HG02798 (cell line): ENCODE measurements around the gene SHMT2.
A peak's percentile ranks its signal among the peaks of the same experiment; 100 is the strongest.

Experiments used
- ATAC-seq: cut with Tn5 transposase; IDR thresholded peaks from one replicate; pipeline ENCODE4 v1.9.1; 2021; ENCODE audit warnings: mild to moderate bottlenecking; ENCODE audit not compliant: unreplicated experiment, poor library complexity

SHMT2 gene

DNA sequence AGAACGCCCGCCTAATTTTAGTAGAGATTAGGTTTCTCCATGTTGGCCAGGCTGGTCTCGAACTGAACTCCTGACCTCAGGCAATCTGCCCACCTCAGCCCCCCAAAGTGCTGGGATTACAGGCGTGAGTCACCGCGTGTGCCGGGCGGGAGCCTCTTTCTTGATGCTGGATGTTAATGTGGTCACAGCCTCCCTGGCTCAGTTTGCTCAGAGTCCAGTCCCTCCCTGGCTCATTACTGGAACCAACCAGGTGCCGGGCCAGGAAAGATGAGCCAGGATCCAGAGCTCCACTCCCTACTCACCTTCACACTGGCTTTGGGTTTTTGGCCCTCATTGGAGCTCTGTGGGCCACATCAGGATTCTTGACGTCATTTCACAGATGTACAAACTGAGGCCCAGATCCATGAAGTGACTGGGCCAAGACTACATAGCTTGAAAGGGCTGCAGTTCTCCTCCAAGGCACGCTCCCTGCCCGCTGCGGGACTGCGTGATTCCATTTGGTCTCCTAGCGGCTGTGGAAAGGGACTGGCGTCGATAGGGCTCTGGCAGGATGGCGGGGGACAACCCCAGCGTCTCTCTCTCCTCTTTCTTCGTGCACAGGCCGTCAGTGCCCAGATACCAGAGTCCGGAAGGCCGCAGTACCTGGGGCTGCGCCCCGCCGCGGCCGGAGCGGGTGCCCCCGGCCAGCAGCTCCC lies 5.1 kb upstream of the SHMT2 start:
- ATAC-seq: no peak

DNA sequence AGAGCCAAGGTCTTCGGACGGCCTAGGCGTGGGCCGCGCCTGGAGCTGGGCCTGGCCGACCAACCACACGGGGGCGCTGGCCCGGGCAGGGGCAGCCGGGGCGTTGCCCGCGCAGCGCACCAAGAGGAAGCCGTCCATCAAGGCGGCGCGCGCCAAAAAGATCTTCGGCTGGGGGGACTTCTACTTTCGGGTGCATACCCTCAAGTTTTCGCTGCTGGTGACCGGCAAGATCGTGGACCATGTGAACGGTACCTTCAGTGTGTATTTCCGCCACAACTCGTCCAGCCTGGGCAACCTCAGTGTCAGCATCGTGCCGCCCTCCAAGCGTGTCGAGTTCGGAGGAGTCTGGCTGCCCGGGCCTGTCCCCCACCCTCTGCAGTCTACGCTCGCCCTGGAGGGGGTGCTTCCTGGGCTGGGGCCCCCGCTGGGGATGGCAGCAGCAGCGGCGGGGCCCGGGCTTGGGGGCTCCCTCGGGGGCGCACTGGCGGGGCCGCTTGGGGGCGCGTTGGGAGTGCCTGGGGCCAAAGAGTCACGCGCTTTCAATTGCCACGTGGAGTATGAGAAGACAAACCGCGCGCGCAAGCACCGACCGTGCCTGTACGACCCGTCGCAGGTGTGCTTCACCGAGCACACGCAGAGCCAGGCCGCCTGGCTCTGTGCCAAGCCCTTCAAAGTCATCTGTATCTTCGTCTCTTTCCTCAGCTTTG lies 4.4 kb upstream of the SHMT2 start:
- ATAC-seq: no peak

- no peak for ATAC-seq
Observed at GRCh38 chr12:57225680-57226210, 3.8 kb upstream of the SHMT2 start.

GRCh38 chr12:57226588-57227314 lies 2.8 kb upstream of the SHMT2 start:
- ATAC-seq: no peak

- no peak for ATAC-seq
Observed at GRCh38 chr12:57227315-57228115, 2.0 kb upstream of the SHMT2 start.

DNA sequence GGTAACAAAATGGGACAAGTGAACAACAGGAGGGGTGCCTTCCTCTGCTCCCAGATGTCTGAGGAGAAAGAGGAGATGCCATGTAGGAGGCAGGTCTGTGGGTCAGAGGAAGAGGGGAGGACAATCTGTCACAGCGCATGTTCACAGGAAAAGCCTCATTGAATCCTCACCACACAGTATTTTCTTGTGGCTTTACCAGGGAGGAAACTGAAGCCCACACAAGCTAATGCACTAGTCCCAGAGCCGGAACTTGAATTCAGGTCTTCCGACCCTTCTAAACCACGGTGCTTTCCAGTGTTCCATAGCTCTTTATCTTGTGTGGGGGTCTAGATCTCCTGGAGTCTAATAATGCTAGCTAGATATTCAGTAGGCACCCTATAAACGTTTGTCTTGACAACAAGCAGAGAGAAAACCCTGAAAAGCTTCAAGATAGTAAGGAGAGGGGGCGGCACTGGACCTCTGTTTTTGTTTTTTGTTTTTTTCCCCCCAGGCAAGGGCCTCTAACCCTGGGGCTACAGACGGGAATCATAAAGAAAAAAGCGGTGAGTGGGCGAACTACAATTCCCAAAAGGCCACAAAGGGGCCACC lies 371 bp upstream of the SHMT2 start:
- peak; percentile 7 for ATAC-seq

DNA sequence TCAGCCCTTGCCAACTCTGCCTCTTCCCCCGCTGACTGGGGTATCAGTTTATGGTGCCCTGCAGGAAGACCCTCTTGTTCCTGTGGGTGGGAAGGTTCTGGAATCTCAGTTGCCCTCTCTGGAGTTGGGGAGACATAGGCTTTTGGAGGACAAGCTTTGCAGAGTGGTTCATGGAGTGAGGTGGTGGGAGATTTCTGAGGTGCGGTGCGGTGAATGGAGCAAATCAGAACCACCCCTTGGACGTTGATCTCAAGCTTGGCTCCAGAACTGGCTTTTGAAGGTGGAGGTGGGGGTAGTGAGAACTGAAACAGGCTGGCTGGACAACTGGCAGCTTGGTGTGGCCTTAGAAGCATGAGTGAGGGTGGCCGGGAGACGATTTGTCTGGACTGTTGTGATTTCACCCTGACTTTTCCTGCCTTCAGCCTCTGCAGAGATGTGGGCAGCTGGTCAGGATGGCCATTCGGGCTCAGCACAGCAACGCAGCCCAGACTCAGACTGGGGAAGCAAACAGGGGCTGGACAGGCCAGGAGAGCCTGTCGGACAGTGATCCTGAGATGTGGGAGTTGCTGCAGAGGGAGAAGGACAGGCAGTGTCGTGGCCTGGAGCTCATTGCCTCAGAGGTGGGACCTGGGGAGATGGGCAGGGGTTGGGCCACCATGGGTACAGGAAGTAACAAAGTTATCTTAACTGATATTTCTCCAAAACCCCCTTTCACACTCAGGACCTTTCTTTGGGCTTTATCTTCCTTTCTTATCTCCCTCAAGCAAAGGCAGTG lies 1.1 kb downstream of the SHMT2 start:
- ATAC-seq: no peak

GRCh38 chr12:57231276-57232021 lies 1.9 kb downstream of the SHMT2 start:
- ATAC-seq: no peak

DNA sequence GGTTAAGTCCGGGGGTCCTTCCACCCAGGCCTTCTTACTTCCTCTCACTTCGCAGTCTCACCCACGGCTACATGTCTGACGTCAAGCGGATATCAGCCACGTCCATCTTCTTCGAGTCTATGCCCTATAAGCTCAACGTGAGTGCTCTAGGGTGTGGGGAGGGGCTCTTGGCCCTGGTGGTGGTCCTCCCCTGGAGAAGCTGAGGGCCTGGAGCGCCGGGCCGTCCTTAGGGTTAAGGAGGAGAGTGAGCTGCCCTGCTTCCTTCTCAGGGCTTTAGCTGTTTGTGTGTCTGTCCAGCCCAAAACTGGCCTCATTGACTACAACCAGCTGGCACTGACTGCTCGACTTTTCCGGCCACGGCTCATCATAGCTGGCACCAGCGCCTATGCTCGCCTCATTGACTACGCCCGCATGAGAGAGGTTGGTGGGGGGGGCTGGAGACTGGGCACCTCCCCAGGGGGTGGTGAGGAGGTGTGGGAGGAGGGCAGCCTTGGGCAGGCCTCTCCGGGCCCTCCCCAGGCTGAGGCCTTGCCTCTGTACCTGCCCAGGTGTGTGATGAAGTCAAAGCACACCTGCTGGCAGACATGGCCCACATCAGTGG lies 2.7 kb downstream of the SHMT2 start:
- ATAC-seq: no peak

DNA sequence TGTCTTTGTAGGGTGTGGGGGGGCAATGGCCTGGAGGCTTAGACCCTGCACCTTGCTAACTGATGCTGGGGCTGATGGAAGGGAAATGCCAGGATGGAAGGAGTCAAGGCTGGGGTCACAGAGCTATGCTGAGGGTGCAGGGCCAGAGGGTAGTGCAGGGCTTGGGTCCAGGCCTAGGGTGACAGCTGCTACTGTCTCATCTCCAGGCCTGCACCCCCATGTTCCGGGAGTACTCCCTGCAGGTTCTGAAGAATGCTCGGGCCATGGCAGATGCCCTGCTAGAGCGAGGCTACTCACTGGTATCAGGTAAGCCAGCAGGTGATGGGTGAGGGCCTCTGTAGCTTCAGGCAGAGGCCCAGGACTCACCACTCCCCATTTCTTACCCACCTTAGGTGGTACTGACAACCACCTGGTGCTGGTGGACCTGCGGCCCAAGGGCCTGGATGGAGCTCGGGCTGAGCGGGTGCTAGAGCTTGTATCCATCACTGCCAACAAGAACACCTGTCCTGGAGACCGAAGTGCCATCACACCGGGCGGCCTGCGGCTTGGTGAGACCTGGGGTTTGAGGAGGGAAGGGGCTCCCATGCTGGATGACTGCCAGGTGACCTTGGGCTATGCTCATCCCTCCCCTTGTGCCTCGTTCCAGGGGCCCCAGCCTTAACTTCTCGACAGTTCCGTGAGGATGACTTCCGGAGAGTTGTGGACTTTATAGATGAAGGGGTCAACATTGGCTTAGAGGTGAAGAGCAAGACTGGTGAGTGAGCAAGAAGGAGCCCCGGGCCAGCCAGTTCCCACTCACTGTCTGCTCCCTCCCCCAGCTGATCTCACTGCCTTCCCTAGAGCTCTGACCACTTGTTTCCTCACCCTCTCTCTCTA lies 4.1 kb downstream of the SHMT2 start:
- ATAC-seq: no peak

DNA sequence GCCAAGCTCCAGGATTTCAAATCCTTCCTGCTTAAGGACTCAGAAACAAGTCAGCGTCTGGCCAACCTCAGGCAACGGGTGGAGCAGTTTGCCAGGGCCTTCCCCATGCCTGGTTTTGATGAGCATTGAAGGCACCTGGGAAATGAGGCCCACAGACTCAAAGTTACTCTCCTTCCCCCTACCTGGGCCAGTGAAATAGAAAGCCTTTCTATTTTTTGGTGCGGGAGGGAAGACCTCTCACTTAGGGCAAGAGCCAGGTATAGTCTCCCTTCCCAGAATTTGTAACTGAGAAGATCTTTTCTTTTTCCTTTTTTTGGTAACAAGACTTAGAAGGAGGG lies 4.7 kb downstream of the SHMT2 start:
- ATAC-seq: no peak

DNA sequence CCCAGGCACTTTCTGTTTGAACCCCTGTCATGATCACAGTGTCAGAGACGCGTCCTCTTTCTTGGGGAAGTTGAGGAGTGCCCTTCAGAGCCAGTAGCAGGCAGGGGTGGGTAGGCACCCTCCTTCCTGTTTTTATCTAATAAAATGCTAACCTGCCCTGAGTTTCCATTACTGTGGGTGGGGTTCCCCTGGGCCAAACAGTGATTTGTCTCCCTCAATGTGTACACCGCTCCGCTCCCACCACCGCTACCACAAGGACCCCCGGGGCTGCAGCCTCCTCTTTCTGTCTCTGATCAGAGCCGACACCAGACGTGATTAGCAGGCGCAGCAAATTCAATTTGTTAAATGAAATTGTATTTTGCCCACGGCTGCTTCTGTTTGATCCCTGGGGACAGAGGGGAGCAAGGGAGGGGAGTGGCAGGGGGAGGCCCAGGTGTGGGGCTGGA lies 5.1 kb downstream of the SHMT2 start:
- ATAC-seq: no peak

DNA sequence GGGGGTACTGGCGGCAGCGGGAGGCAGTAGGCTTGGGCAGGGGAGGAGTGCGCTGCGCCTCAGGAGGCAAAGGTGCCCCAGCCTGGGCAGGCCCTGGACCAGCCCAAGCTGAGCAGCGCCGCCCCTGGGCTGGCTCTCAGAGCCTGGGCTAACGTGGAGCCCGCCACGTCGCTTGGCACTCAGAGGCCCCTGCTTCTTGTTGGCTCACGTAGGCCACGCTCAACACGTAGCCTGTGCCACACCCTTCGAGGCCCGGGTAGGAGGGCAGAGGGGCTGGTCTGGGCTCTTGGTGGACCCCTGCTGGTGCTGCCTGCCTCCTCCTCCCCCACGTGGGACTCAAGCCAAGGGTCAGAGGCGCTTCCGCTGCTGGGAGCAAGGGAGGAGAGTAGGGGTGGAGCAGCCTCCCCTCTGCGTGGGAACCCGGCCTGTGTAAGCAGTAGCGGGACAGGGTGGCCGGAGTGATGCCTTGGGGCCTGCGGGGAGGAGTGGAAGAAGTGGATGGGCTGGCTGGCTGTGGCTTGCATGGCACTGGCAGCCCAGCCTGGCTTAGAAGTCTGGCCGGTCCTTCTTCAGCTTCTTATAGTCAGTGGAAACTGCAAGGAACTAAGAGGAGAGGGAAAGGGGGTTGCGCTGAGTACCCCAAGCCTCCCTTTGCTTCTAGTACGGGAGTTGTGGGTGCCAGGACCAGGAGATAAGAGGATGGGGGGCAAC lies 5.7 kb downstream of the SHMT2 start:
- ATAC-seq: no peak

GRCh38 chr12:57235728-57236131 lies 6.2 kb downstream of the SHMT2 start:
- no peak for ATAC-seq

- no peak for ATAC-seq
Observed at GRCh38 chr12:57236201-57236924, 6.9 kb downstream of the SHMT2 start.
